Measurements from ENCODE around the gene TPM4.

The TPM4 gene

GRCh38 chr19:16131648-16132047 lies 55.4 kb downstream of the TPM4 start:
- no peak for DNase-seq (ENCODE audit: low spot score)

GRCh38 chr19:16133818-16134217 lies 57.5 kb downstream of the TPM4 start:
- DNase-seq (ENCODE audit: low spot score) = no peak

- no peak for DNase-seq (ENCODE audit: low spot score)
Observed at GRCh38 chr19:16134510-16134909, 58.2 kb downstream of the TPM4 start.

GRCh38 chr19:16135430-16136127 lies 59.3 kb downstream of the TPM4 start:
- DNase-seq (ENCODE audit: low spot score) = no peak

GRCh38 chr19:16136185-16136999 lies 60.1 kb downstream of the TPM4 start:
- DNase-seq (ENCODE audit: low spot score) = no peak

GRCh38 chr19:16139752-16140151 lies 63.5 kb downstream of the TPM4 start:
- DNase-seq (ENCODE audit: low spot score) = no peak

- no peak for DNase-seq (ENCODE audit: low spot score)
Observed at GRCh38 chr19:16141043-16141442, 64.7 kb downstream of the TPM4 start.

GRCh38 chr19:16142032-16142580 lies 65.8 kb downstream of the TPM4 start:
- DNase-seq (ENCODE audit: low spot score) = no peak

- DNase-seq (ENCODE audit: low spot score) = no peak
Observed at GRCh38 chr19:16143399-16144215, 67.3 kb downstream of the TPM4 start, which contains the start of gene HSH2D. Gene HSH2D (plus strand): TSS chr19:16143685. CDS start chr19:16148751, 5,066 bp downstream.

GRCh38 chr19:16144216-16144581 lies 67.9 kb downstream of the TPM4 start:
- no peak for DNase-seq (ENCODE audit: low spot score)

GRCh38 chr19:16146112-16146511 lies 69.8 kb downstream of the TPM4 start:
- DNase-seq (ENCODE audit: low spot score) = no peak

- DNase-seq (ENCODE audit: low spot score) = no peak
Observed at GRCh38 chr19:16148443-16149229, 72.3 kb downstream of the TPM4 start.
